Measurements from ENCODE around the gene EML1. TPM values are rescaled to one million over a fixed set of nuclear protein-coding genes. Genes with fewer than 3 reads are reported as not detected.

The EML1 gene
- total RNA-seq, 2 donors from 2014 or later, result 55.1 to 66.5 TPM

DNA sequence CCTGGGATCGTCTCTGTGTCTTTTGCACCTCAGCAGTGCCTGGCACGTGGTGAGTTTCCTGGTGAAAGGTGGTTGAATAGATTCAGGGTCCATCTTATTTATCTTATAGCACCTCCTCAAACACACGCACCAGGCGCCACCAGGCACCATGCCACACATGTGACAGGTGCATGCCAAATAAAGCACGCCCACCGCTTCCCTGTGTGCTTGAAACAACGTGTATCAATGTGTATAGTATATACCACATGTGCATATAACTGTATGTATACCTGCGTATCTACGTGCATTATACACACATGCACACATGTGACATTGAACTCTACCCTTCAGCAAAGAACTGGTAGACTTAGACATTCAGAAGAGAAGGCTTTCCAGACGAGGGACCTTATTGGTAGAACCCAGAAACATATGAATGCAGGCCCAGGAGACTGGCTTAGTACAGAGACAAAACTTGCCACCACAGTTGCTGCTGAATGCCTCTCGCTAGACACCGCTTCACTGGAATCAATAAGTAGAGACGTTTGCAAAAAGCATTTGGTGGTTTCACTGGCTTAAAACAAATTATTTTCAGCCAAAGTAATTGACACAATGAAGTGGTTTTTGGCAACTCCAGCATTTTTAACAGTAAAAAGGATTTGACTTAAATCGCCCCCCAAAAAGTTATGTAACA is 10.0 kb downstream of the EML1 start:
- Histone ChIP-seq H3K4me3 (no peak overlapping the region), H3K36me3 (no peaks in the 10 kb centered on the region), H3K9me3 (no peaks in the 10 kb centered on the region), H3K27me3 (replicated peaks; ENCODE audit: insufficient read depth) (no peaks in the 10 kb centered on the region), H3K27ac (no peak overlapping the region), H3K4me1 (ENCODE audit: control insufficient read depth in 1 of 2, low read depth in 2 of 2) (no peaks in the 10 kb centered on the region)
- no peak for TF ChIP-seq CTCF (IDR thresholded peaks at IDR 0.05)
- DNase-seq (ENCODE audit: low spot score) (no peak), ATAC-seq (ENCODE audit: insufficient number of reproducible peaks, low FRiP score, low read depth) (no peak)

- Histone ChIP-seq H3K27ac (no peak overlapping the region), H3K4me1 (ENCODE audit: control insufficient read depth in 1 of 2, low read depth in 2 of 2) (peaks cover 0 to 3% of the 10 kb centered on the region in 2 donors), H3K4me3 (no peak overlapping the region), H3K36me3 (no peaks in the 10 kb centered on the region), H3K27me3 (replicated peaks; ENCODE audit: insufficient read depth) (no peaks in the 10 kb centered on the region), H3K9me3 (no peaks in the 10 kb centered on the region)
- no peak for TF ChIP-seq CTCF (IDR thresholded peaks at IDR 0.05)
- DNase-seq (ENCODE audit: low spot score) (no peak), ATAC-seq (ENCODE audit: insufficient number of reproducible peaks, low FRiP score, low read depth) (no peak)
Measured at GRCh38 chr14:99803803-99804202, 10.6 kb downstream of the EML1 start.

- H3K4me1 ChIP-seq (ENCODE audit: control insufficient read depth in 1 of 2, low read depth in 2 of 2), result peaks cover 0 to 11% of the 10 kb centered on the region in 2 donors
- no peak overlapping the region for H3K27ac ChIP-seq
- no peak for ATAC-seq (ENCODE audit: insufficient number of reproducible peaks, low FRiP score, low read depth)
- no peak overlapping the region for H3K4me3 ChIP-seq
- H3K27me3 ChIP-seq (replicated peaks; ENCODE audit: insufficient read depth), result no peaks in the 10 kb centered on the region
- no peaks in the 10 kb centered on the region for H3K36me3 ChIP-seq
- no peaks in the 10 kb centered on the region for H3K9me3 ChIP-seq
- no peak for DNase-seq (ENCODE audit: low spot score)
- TF ChIP-seq CTCF (IDR thresholded peaks at IDR 0.05), result no peak
Measured at GRCh38 chr14:99805757-99806439, 12.7 kb downstream of the EML1 start.

GRCh38 chr14:99806836-99807235 is 13.6 kb downstream of the EML1 start:
- Histone ChIP-seq H3K27ac (no peak overlapping the region), H3K27me3 (replicated peaks; ENCODE audit: insufficient read depth) (no peaks in the 10 kb centered on the region), H3K36me3 (no peaks in the 10 kb centered on the region), H3K9me3 (no peaks in the 10 kb centered on the region), H3K4me1 (ENCODE audit: control insufficient read depth in 1 of 2, low read depth in 2 of 2) (peaks cover 0 to 11% of the 10 kb centered on the region in 2 donors), H3K4me3 (no peak overlapping the region)
- no peak for DNase-seq (ENCODE audit: low spot score)
- TF ChIP-seq CTCF (IDR thresholded peaks at IDR 0.05), result no peak
- no peak for ATAC-seq (ENCODE audit: insufficient number of reproducible peaks, low FRiP score, low read depth)

DNA sequence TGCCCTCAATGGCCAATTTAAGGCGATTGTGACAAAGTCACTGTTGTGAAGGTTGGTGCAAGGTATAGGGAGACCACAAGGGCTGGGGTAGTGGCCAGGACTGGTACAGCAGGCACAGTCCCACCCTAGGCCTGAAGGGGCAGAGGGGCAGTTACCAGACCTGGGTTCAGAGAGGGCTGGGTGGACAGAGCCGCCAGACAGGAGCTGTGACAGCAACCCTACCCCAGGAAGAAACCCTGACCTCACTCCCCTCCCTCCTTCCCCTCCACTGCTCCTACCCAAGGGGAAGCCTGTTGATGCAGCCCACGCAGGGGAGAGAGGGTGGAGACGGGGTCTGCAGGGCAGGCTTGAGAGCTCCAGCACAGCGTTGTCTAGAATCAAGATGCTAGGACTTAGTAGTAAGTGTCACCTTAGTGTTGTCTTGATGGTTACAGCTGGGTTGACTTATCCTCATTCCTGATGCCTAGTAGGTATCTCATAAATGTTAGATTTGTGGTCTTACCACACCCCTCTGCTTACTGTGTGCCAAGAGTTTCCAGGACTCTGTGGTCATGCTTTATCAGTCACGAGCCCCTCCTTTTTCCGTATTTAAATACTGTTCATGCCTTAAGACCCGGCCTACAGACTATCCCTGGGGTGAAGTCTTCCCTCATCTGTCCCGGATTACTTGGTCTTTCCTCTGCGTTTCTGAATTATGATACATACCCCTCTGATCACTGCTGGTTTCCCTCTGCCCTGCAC is 14.4 kb downstream of the EML1 start:
- Histone ChIP-seq H3K27me3 (replicated peaks; ENCODE audit: insufficient read depth) (no peaks in the 10 kb centered on the region), H3K4me3 (no peak overlapping the region), H3K27ac (no peak overlapping the region), H3K9me3 (no peaks in the 10 kb centered on the region), H3K4me1 (ENCODE audit: control insufficient read depth in 1 of 2, low read depth in 2 of 2) (peaks cover 0 to 11% of the 10 kb centered on the region in 2 donors), H3K36me3 (no peaks in the 10 kb centered on the region)
- no peak for TF ChIP-seq CTCF (IDR thresholded peaks at IDR 0.05)
- ATAC-seq (ENCODE audit: insufficient number of reproducible peaks, low FRiP score, low read depth) (no peak), DNase-seq (ENCODE audit: low spot score) (no peak)

Measured in thoracic aorta (tissue), 2 donors.